GM19023 (cell line): ENCODE results near the gene FADS2.
A peak's percentile ranks its signal among the peaks of the same experiment; 100 is the strongest.
"Not testable (repeated sequence)": the region's sequence is repeated elsewhere in the genome, so short reads cannot be mapped to it uniquely, and the experiment has no call there.

ENCODE experiments used
- ATAC-seq: cut with Tn5 transposase; IDR thresholded peaks from one replicate; pipeline ENCODE4 v1.9.1; 2021; ENCODE audit warnings: mild to moderate bottlenecking, moderate library complexity; ENCODE audit not compliant: unreplicated experiment

FADS2 gene

GRCh38 chr11:61864814-61865775 lies 37.0 kb downstream of the FADS2 start:
- no peak for ATAC-seq

GRCh38 chr11:61866231-61866957 lies 38.3 kb downstream of the FADS2 start:
- ATAC-seq: no peak

GRCh38 chr11:61866958-61867343 lies 38.9 kb downstream of the FADS2 start:
- no peak for ATAC-seq

GRCh38 chr11:61868571-61869428 lies 40.7 kb downstream of the FADS2 start:
- no peak for ATAC-seq

GRCh38 chr11:61869429-61869707 lies 41.3 kb downstream of the FADS2 start:
- no peak for ATAC-seq

GRCh38 chr11:61869708-61870451 lies 41.8 kb downstream of the FADS2 start:
- no peak for ATAC-seq

- no peak for ATAC-seq
Measured at GRCh38 chr11:61870541-61871031, 42.5 kb downstream of the FADS2 start.

DNA sequence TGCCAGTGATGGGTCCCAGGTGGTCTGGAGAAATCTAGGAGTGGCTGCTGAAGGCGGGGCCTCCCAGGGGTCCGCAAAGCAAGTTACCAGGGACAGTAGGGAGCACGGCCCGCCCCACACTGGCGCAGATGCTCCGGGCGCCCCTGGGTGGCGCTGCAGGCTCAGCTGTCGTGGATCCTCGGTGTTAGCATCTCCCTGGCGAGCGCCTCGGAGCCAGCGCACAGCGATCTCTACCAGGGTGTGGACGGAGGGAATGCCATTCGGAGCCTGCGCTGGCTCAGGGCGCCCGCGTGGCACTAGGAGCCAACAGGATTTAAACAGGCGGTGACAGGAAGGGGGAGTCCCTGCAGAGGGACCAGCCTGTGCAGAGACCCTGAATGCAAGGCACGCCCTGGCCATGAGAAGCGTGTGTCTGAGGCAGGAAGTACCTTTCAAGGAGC lies 43.1 kb downstream of the FADS2 start:
- peak; percentile 74 for ATAC-seq

DNA sequence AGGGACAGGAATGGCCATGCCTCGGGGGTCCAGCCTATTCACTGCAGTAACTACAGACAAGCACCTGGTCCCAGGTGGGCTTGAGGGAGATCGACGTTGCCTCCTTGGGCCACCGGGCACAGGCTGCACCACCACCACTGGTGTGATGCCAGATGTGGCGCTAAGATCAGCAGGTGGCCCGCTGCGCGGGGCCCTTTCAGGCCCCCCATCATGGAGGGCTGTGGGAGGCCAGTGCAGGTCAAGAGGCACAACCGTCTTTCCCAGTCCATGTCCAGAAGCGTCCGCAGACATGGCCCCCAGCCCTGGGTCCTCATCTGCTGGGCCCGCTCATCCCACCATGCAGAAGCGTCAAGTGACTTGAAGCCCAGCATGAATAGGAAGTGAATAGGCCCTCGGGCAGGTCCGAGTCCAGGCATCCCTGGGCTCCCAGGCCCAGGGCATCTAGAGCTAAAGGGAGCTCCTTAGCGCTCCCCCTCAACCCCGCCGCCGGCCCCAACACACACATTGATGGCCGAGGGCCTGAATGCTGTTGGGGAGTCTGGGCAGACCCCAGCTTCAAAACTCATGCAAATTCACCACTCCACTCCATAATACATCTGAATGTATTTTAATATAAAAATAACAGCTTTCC lies 45.0 kb downstream of the FADS2 start:
- ATAC-seq: no peak

- no peak for ATAC-seq
Measured at GRCh38 chr11:61873588-61874376, 45.7 kb downstream of the FADS2 start.

GRCh38 chr11:61874377-61874809 lies 46.3 kb downstream of the FADS2 start:
- ATAC-seq: no peak

DNA sequence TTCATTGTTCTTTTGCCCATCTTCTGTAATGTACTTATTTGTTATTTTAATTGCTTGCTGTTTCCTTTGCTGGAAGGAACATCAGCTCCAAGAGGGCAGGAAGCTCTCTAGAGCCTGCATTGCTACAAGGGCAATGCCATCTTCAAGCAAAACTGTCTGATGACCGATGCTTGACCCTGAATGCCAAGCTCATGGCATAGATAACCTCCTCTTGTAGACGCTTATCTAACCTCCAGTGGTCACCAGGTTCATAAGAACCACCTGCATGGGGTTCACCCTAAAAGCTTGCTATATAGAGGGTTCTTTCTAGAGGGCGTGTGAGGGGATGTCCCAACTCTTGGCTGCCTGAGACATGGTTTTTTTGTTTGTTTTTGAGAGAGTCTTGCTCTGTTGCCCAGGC lies 46.8 kb downstream of the FADS2 start:
- no peak for ATAC-seq

DNA sequence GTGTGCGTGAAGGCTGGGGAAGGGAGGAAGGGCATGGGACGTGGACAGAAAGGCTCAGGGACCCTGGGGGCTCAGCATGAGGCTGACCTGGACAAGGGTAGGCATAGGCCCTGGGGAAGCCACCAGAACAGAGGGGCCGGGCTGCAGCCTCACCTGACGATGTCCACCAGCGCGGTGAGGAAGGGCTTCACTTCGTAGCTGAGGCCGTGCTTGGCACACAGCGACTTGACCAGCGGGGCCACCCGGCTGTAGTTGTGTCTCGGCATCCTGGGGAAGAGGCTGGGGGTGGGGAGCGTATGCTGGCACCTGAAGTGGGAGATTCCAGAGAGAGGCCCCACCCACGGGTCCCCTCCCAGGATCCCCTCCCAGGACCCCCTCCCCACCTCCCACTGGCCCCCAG lies 47.6 kb downstream of the FADS2 start:
- no peak for ATAC-seq

DNA sequence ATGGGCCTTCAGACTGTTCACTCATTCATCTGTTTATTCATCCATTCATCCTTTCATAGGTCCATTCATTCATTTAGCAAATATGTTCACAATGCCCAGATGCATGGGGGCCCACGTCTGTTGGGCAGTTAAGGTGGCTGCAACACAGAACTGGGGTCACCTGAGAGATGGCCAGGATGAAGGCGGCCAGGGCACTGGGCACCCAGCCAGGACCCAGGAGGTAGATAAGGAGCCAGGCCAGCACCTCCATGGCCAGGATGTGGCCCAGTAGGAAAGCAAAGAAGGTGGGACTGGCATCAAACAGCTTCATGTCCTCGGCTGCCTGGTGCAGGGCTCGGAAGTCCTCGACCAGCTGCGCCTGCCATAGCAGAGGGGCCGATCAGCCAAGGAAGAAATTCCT lies 51.1 kb downstream of the FADS2 start:
- ATAC-seq: no peak

GRCh38 chr11:61880031-61880430 lies 51.9 kb downstream of the FADS2 start:
- no peak for ATAC-seq

DNA sequence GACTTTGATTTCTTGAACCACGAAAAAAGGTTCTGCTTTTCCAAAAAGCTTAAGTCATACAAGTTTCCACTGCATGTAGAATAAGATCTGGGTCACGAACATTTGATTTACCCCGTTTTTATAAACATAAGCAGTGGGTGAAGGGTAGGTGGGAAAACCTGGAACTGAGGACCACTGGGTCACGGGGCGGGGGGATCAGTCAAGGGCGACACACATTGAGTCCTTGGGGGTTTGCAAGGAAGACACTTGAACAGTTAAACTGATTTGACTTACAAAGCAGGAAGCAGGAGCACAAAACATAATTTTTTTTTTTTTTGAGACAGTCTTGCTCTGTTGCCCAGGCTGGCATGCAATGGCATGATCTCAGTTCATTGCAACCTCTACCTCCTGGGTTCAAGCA lies 52.4 kb downstream of the FADS2 start:
- no peak for ATAC-seq

- ATAC-seq: no peak
Measured at GRCh38 chr11:61881397-61881796, 53.3 kb downstream of the FADS2 start.

DNA sequence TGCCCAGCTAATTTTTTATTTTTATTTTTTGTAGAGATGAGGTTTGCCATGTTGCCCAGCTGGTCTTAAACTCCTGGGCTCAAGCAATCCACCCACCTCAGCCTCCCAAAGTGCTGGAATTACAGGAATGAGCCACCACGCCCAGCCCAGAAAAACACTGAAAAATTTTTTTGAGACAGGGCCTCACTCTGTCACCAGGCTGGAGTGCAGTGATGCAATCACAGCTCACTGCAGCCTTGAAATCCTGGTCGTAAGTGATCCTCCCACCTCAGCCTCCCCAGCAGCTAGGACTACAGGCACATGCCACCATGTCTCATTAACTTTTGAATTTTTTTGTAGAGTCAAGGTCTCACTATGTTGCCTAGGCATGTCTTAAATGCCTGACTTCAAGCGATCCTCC lies 54.2 kb downstream of the FADS2 start:
- not testable (repeated sequence) for ATAC-seq

GRCh38 chr11:61882879-61883278 lies 54.8 kb downstream of the FADS2 start:
- ATAC-seq: no peak
